Inferior parietal cortex (tissue), 1 donor: Measurements from ENCODE around the gene SLC44A1.

Experiments used
- DNase-seq: peaks from one replicate; pipeline ENCODE4 v3.0.0-alpha.2; 2016; ENCODE audit errors: extremely low spot score

SLC44A1 gene

DNA sequence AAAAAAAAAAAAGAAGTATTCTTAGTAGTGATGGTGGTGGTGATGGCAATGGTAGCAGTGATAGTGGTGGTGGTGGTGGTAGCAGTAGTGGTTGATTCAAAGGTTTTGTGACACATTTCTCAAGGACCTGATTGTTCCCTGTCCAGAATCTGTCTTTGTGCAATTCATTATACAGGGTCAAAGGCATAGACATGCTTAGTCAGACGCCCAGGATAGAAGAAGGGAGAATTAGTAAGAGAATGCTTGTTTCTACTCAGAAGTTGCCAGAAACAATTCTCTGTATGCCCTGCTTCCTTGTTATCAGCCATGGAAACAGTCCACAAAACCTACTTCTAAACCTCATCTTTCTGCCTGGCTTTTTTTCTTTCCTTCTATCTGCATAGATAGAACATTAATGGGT lies 89.4 kb downstream of the SLC44A1 start:
- no peak for DNase-seq

DNA sequence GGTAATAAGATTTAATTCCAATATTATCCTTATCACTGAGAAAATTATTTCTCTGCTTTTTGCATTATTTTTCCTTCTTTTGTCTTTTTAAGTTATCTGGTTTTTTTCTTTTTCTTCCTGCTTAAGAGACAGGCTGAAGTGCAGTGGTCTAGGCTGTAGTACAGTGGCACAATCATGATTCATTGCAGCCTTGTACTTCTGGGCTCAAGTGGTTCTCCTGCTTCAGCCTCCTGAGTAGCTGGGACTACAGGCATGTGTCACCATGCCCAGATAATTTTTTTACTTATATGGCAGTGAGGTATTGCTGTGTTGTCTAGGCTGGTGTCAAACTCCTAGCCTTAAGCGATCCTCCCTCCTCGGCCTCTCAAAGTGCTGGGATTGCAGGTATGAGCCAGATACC lies 93.9 kb downstream of the SLC44A1 start:
- no peak for DNase-seq

DNA sequence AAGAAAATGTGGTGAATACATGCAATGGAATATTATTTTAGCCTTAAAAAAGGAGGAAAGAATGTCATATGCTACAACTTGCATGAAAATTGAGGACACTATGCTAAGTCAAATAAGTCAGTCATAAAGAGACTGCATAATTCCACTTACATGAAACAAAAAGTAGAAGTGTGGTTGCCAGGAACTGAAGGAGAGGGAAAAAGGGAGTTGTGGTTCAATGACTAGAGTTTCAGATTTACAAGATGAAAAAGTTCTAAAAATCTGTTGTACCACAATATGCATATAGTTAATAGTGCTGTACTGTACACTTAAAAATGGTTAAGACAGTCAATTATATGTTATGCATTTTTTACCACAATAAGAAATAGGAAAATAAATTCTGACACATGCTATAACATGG lies 95.4 kb downstream of the SLC44A1 start:
- DNase-seq, result no peak

DNA sequence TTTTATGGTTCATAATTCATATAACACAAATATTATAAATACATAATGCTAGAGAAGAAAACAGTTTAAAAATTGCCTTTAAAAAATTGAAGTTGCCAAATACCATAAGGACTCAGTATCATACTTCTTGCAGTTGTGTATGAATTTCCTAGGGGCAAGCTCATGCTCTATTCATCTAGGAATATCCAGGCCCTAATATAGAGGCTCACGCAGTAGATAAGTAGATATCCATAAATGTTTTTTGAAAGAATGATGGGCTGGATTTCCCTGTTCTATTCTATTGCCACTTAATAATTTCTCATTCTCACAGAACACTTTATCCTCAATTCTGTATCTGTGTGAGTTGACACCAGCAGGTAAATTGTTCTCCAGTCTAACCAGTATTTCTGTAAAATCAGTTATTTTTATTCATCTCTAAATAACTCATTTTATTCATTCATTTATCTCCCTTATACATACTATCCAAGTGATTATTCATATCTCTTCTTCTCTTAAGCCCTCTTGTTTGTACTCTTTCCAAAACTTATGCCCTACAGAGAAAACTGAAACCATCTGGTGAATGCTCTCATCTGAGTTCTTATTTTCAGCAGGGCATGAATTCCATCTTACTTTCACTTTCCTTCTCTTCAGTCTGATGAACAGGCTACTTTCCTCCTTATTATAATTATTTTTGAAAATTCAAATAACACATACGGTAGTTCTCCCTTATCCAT lies 97.1 kb downstream of the SLC44A1 start:
- no peak for DNase-seq

DNA sequence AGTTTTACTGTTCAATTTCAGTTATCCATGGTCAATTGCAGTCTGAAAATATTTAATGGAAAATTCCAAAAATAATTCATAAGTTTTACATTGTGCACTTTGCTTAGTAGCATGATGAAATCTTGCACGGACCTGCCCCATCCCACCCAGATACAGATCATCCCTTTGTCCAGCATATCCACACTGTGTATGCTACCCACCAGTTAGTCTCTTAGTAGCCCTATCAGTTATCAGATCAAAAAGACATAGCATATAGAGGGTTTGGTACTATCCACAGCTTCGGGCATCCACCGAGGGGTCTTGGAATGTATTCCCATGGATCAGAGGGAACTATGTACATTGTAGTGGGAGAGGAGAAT lies 97.7 kb downstream of the SLC44A1 start:
- DNase-seq, result no peak

DNA sequence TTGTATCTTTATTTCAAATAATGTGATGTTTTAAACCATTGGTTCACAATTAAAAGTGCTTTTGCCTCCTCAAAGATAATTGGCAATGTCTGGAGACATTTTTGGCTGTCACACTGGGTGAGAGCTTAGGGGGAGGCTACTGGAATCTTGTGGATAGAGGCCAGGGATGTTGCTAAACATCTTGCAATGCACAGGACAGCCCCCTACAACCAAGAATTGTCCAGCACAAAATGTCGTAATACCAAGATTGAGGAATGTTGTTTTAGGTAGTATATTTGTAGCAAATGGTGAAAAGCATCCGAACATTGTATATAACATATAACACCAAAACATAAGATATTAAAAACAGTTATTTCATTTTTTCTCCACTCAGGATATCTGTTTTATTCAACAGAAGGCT lies 99.8 kb downstream of the SLC44A1 start:
- DNase-seq, result no peak

DNA sequence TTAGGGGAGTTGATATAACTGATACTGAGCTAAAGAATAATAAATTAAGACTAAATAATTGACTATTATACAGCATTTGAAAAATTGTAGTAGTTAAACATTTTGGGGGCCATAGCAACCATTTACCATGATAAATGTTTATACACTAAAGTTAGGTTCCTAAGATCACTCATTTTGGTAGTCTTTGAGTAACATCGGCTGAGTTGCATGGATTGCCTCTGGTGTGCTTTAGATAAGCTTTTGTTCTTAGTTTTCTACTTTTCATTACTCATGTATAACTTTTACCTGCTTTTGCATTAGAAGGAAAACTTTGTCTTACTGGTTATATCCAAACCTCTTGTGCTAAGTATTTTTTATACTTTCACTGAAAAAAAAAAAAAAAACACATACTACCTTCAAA lies 101.2 kb downstream of the SLC44A1 start:
- DNase-seq, result no peak

DNA sequence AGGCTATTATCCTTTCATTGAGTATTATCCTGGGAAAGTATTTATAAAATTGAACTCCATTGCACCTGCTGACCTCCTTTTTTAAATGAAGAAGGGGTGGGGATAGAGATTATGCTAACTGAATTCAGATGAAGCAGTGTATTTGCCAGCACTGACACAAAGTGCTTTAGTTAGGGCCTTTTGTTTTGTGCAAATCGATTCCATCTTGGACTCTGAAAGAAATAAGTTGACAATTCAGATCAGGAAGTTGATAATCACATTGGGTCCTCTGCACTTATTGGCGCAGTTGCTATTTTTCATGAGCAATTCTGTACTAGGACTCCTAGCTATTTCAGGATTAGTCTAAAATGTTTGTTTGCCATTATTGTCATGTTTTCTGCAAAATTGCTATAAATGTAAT lies 101.8 kb downstream of the SLC44A1 start:
- no peak for DNase-seq

DNA sequence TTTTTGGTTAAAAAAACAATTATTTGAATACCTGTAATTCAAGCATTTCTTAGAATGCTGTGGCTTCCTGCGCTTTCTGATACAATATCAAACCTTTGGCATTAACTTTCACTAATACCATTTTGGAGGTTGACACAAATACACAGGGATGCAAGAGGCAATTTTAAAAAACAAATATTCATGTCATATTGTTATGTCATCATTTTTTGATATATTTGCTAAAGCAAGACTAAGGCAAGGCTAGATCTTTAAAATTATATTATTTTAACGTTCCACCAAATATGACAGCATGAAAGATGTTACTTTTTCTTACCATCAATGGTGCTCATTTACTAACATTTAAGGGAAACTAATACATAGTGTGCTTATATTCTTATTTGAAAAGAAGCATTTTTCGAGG lies 110.0 kb downstream of the SLC44A1 start:
- DNase-seq, result no peak

DNA sequence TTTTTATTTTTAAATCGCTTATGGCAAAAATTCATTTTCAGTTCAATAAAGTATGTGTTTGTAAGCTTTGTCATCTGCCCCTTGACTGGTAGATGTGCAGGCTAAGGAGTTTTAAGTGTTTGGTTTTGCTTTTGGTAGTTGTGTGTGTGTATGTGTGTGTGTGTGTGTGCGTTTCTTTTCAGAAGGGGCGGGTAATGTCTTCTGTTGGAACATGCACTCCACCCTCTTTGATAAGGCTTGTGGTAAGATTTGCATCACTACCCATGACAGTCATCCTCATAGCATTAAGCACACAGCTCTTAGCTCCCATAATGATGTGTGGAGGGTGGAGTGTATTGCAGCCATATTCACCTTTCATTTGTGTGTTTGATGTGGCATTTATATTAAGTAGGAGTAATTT lies 111.3 kb downstream of the SLC44A1 start:
- no peak for DNase-seq

DNA sequence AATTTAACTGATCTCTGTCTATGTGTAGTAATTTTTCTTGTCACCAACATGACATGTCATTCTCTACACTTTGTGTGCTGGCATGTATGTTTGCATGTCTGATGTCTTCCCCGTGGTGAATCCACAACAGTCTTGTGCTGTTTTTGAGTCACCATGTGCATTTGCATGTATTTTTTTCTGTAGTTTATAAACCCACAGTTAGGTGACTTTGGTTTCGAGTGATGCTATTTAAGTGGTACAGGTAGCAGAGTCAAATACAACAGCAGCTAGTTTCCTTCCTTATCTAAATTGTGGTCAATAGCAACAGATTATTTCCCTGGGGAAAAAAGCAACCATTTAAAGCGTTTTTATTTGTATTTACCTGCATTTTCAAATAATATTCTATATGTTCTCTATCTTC lies 113.5 kb downstream of the SLC44A1 start:
- DNase-seq, result no peak

DNA sequence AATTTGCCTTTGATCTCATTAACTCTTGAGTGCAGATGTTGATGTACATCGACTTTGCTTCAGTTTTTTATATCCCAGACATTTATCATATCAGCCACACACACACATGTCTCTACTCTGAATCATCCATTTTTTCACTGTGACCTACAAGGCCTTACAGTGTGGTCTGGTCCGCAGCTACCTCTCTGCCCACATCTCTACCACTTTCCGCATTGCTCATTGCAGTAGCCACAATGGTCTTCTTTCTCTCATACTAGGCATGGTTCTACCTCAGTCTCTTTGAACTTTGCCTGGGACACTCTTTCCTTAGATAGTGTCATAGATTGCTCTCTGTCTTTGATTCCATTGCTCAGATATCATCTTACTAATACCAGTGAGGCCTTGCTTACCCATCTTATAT lies 115.4 kb downstream of the SLC44A1 start:
- DNase-seq, result no peak

DNA sequence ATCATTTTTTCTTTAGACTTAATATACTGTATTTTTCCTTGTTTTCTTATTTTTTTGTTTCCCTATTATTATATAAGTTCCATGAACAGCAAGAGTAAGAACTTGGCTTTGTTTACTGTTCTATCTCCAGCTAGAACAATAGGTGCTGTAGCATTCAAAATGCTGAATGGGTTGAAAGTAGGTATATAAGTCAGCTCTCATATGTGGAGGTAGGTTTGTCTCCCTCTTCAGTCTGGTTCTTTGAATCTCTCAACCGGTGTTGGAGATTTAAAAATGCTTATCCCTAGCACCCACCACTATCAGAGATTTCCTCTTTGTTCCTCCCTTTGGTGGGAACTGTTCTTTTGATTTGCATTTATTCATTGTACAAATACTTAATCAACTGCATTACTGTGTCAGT lies 115.9 kb downstream of the SLC44A1 start:
- no peak for DNase-seq

DNA sequence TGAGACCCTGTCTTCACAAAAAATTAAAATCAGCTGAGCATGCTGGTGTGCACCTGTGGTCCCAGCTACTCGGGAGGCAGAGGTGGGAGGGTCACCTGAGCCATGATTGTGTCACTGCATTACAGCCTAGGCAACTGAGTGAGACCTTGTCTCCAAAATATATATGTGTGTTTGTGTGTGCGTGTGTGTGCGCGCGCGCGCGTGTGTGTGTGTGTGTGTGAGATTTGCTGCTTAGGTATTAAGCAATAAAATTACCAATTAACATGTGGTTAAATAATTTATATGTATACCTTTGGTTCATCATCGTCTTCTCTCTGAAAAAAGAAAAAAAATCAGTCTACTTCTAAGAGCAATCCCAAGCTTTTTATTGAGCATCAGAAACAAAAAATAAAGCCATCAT lies 117.4 kb downstream of the SLC44A1 start:
- no peak for DNase-seq

DNA sequence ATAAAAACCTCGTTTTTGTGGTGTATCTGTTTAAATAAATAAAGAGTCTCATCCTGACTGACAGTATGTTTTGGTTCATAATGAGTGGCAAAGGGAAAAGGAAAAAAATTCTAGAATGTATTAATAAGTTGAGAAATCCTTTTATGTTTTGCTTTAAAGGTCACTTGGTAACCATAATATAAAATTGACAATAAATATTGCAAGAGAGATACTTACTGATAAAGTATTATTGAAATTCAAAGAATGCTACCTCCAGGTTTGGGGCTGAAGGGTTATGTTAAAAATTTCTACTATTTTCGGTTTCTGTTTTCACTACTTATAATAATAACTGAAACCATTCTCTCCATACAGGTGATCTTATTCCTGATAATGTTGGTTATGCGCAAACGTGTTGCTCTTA lies 118.0 kb downstream of the SLC44A1 start:
- no peak for DNase-seq

DNA sequence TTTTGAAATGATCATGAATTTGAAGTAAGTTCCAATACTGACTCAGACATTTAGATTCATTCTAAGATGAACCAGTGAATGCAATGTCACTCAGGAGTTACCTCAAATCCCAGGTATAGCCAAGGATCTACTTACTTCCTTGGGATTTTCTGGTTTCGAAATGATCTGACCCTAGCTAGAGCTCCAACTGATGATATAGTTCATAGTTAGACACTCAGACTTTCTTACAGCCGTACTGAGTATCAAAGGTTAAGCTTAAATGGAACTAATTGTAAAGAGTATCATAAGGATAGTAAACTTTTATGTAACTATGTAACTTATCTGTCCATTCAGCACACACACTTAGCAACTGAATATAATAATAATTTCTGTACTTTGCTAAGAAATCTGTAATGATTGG lies 119.4 kb downstream of the SLC44A1 start:
- no peak for DNase-seq

DNA sequence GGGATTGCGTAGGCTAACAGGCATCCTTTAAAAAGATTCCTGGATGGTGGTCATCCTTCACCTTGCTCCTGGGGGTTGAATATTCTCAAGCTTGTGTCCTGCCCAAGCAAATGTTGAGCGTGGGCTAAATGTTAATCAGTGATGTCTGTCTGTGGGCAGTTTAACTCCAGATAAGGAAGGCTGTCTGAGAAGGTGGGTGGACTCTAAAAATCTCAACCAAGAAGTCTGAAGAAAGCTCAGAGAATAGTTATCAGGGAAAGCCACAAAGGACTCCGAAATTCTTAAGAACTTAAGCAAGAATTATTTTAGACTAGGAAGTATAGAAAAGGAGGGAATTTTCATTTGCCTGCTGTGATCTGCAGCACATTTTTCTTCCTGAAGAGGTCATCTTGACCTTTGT lies 125.5 kb downstream of the SLC44A1 start:
- DNase-seq, result no peak

DNA sequence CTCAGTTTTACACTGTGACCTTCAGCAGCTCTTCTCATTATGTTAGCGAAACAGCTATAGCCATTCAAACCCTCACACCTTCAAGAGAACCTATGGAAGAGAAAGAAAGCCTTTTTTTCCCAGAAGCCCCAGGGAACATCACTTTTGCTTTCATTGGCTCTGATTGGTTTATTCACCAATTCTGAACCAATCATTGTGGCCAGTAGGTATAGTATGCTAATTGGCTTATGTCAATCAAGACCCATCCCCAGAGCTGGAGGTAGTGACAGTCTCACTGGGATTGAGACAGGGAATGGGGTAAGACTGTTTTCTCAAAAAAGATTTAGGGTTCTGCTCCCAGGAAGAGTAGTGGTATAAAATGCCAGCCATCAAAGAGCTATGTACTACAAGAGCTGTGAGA lies 129.3 kb downstream of the SLC44A1 start:
- no peak for DNase-seq

DNA sequence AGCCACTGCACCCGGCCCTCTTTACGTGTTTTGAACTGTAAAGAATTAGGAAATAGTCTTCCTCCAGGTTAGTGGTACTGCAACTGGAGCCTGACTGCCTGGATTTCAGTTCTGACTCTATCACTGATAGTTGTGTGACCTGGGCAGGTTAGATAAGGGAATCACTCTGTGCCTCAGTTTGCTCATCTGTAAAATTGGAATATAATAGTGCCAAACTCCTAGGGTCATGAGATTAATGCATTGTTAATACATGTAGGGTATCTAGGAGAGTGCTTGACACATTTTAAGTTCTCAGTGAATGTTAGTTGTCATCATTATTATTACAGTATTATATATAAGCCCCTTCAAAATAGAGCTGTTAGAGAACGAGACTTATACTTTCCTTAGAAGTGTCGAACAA lies 130.9 kb downstream of the SLC44A1 start:
- no peak for DNase-seq

DNA sequence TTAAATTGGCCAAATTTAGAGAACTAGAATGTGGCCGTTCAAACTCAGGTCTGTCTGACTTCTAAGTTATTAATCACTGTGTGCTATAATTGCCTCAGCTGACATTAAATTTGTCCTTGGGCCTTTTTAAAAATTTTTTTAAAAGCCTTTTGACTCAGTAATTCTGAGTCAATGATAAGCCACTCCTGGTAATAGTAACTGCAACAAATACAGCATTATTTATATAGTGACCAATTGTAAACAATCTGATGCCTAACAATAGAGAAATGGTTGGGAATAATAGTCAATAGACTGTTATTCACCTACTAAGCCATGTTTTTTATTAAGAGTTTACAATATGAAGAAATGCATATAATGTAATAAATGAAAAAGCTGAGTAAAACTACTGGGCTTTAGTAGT lies 132.4 kb downstream of the SLC44A1 start:
- DNase-seq, result no peak

DNA sequence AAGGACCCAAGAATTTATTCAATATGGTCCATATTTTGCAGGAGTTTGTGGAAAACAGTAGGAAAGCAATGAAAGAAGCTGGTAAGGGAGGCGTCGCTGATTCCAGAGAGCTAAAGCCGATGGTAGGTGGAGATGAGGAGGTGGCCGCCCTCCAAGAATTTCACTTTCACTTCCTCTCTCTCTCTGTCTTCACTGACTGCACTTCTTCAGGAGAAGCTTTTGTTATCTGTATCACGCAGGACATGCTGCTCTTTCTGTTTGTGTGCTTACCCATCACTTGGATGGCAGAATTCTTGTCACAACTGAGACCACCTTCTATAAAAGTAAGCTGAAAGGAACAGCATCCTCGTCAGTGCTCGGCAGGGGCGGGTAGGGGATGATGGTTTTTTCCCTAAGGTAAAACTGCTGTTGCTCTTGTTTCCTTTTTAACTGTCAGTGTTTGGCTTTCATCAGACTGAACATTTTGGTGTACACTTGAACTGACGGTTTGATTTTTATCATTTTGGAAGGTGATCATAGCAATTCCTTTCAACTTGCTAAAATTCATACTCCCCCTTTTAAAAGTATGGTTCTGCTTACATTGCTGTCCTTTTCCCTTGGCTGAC lies 141.0 kb downstream of the SLC44A1 start:
- DNase-seq, result no peak

DNA sequence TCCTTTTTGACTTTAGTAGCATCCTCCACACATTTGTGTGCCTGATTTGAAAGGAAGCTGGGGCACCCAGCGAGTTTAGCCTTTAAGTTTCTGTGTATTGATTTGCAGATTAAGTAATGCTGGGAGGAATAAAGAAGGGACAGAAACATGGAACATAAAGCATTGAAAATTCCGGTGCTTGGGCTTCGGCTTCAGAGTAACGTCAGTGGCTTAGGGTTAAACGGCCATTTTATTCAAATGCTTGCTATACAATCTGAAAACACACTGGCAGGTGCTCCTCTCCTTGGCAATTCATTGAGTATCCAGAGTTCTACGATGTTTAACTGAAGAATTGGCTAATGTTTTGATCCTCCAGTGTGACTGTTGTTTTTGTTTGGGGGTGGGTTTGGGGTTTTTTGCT lies 145.3 kb downstream of the SLC44A1 start:
- DNase-seq, result no peak

DNA sequence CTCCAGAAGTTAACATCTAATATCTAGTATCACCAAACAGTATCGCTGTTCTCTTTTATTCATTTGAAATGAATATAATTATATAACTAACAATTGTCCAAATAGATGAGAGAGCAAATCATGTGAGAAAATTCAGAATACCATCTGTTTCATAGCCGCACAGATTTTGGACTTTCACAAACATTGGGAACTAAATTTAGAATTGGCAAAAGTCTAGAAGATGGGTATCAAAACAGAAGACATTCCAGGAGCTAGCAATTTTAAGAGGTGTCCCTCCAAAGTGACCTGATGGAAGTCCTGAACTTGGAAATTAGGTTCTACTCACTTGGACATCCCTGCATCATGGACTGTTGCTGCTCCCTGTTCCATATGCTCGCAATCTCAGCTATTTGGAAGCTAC lies 146.4 kb downstream of the SLC44A1 start:
- DNase-seq, result no peak

DNA sequence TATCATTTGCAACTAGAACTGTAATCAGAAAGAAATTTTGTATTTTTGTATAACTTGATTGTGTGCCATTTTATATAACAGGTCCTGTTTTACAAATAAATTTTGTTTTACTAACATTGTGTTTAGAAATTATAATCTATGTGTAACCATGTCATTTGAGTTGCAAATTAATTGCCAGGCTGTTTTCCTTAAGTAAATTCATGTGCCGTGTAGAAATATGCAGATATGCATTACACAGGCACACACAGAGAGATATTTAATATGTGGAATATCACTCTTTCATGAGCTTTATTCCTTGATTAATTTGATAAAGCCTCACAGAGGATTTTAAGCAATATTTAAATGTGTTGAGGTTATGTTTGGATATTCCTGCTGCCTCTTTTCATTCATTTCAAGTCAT lies 146.8 kb downstream of the SLC44A1 start:
- no peak for DNase-seq
